Brain microvascular endothelial cell (primary cell): ENCODE data around the gene RPRD1B.

ENCODE experiments used
- DNase-seq: peaks from one replicate; pipeline ENCODE4 v3.0.0-alpha.2; 2020
- H3K27ac ChIP-seq: fragments of 250-450 bp; sonication (Bioruptor Pico); 2 replicates; pipeline ENCODE4 v1.5.1; 2020; ENCODE audit warnings: mild to moderate bottlenecking, moderate library complexity
- H3K27me3 ChIP-seq: fragments of 250-450 bp; sonication (Bioruptor Pico); replicated peaks from 2 replicates; pipeline ENCODE4 v1.5.1; 2020; ENCODE audit warnings: mild to moderate bottlenecking
- H3K36me3 ChIP-seq: fragments of 250-450 bp; sonication (Bioruptor Pico); replicated peaks from 2 replicates; pipeline ENCODE4 v1.5.1; 2020; ENCODE audit warnings: mild to moderate bottlenecking
- H3K4me3 ChIP-seq: 2 replicates; pipeline ENCODE4 v1.5.1; 2011; ENCODE audit warnings: low read depth, mild to moderate bottlenecking, control low read depth, low read length, moderate library complexity
- CTCF ChIP-seq: IDR thresholded peaks from 2 replicates; pipeline ENCODE4 v1.5.1; 2011; ENCODE audit warnings: low read depth, mild to moderate bottlenecking, moderate library complexity, low read length, control low read depth, inconsistent platforms; ENCODE audit errors: missing control alignments
- in situ Hi-C: cut with HindIII; loops from 2 replicates; pipeline ENCODE4 v1.10.0; 2017; ENCODE audit warnings: low sequenced_read_pairs, low pct_ligation_motif_present

The RPRD1B gene

GRCh38 chr20:38114353-38114791, 80.8 kb downstream of the RPRD1B start:
- peak; percentile 79 for DNase-seq
- in situ Hi-C loops = no loop called here

GRCh38 chr20:38115205-38115604, 81.7 kb downstream of the RPRD1B start:
- Histone ChIP-seq H3K27me3 (no peaks in the 10 kb centered on the region), H3K36me3 (no peaks in the 10 kb centered on the region), H3K27ac (no peak overlapping the region), H3K4me3 (no peak overlapping the region)
- no peak for DNase-seq
- in situ Hi-C loops = no loop called here
- peak; percentile 37 for TF ChIP-seq CTCF

More at GRCh38 chr20:38114353-38114791, 80.8 kb downstream of the RPRD1B start:
- H3K27ac ChIP-seq = peak overlapping the region; percentile 42
- H3K36me3 ChIP-seq = no peaks in the 10 kb centered on the region
- no peak overlapping the region for H3K4me3 ChIP-seq
- no peak for TF ChIP-seq CTCF
- H3K27me3 ChIP-seq = no peaks in the 10 kb centered on the region

- no peak for TF ChIP-seq CTCF
- Histone ChIP-seq H3K27ac (no peak overlapping the region), H3K36me3 (no peaks in the 10 kb centered on the region), H3K27me3 (no peaks in the 10 kb centered on the region), H3K4me3 (no peak overlapping the region)
- in situ Hi-C loops = no loop called here
- no peak for DNase-seq
These were observed 82.3 kb downstream of the RPRD1B start for GRCh38 chr20:38115896-38116295.

GRCh38 chr20:38116409-38117165, 83.0 kb downstream of the RPRD1B start:
- no peak for TF ChIP-seq CTCF
- no peak for DNase-seq
- H3K27me3 ChIP-seq = no peaks in the 10 kb centered on the region
- no peak overlapping the region for H3K27ac ChIP-seq
- H3K36me3 ChIP-seq = no peaks in the 10 kb centered on the region
- in situ Hi-C loops = no loop called here
- H3K4me3 ChIP-seq = no peak overlapping the region

- H3K27ac ChIP-seq = peak overlapping the region; percentile 51
These were observed 83.7 kb downstream of the RPRD1B start for GRCh38 chr20:38117205-38117604.

More at GRCh38 chr20:38117205-38117604, 83.7 kb downstream of the RPRD1B start:
- Histone ChIP-seq H3K27me3 (no peaks in the 10 kb centered on the region), H3K4me3 (no peak overlapping the region), H3K36me3 (no peaks in the 10 kb centered on the region)
- no peak for DNase-seq
- in situ Hi-C loops = no loop called here
- TF ChIP-seq CTCF = no peak
